H9 (cell line): ENCODE data around the gene WDR75. TPM values are rescaled to one million over a fixed set of nuclear protein-coding genes. Genes with fewer than 3 reads are reported as not detected.

Experiments
- DNase-seq: peaks from one replicate; pipeline ENCODE4 v3.0.0-alpha.2; 2017
- H2AFZ ChIP-seq: one replicate; pipeline ENCODE4 v1.6.1; 2013; ENCODE audit warnings: mild to moderate bottlenecking, low read length, control low read depth, moderate library complexity
- H2AK5ac ChIP-seq: 2 replicates; pipeline ENCODE4 v1.6.1; 2013; ENCODE audit warnings: low read length, control low read depth, mixed read lengths; ENCODE audit not compliant: insufficient read length
- H2BK120ac ChIP-seq: one replicate; pipeline ENCODE4 v1.6.1; 2013; ENCODE audit warnings: low read depth, mild to moderate bottlenecking, low read length, control low read depth, inconsistent platforms; ENCODE audit not compliant: poor library complexity, severe bottlenecking
- H2BK12ac ChIP-seq: 2 replicates; pipeline ENCODE4 v1.6.1; 2013; ENCODE audit warnings: low read length, control low read depth, mixed read lengths, low read depth; ENCODE audit not compliant: insufficient read length
- H2BK15ac ChIP-seq: 2 replicates; pipeline ENCODE4 v1.6.1; 2013; ENCODE audit warnings: low read depth, low read length, control low read depth
- H2BK20ac ChIP-seq: one replicate; pipeline ENCODE4 v1.6.1; 2013; ENCODE audit warnings: low read depth, mild to moderate bottlenecking, low read length, control low read depth, inconsistent platforms; ENCODE audit not compliant: poor library complexity, severe bottlenecking
- H2BK5ac ChIP-seq: 2 replicates; pipeline ENCODE4 v1.6.1; 2013; ENCODE audit warnings: low read length, control low read depth, mixed read lengths; ENCODE audit not compliant: insufficient read length
- H3K14ac ChIP-seq: 2 replicates; pipeline ENCODE4 v1.6.1; 2013; ENCODE audit warnings: low read length, control low read depth; ENCODE audit not compliant: insufficient read depth
- H3K18ac ChIP-seq: 2 replicates; pipeline ENCODE4 v1.6.1; 2013; ENCODE audit warnings: low read depth, mild to moderate bottlenecking, mixed read lengths, low read length, control low read depth; ENCODE audit not compliant: insufficient read length
- H3K23ac ChIP-seq: 2 replicates; pipeline ENCODE4 v1.6.1; 2013; ENCODE audit warnings: low read length, control low read depth, mixed read lengths, low read depth; ENCODE audit not compliant: insufficient read length
- H3K23me2 ChIP-seq: 2 replicates; pipeline ENCODE4 v1.6.1; 2013; ENCODE audit warnings: low read depth, mild to moderate bottlenecking, mixed read lengths, low read length, control low read depth; ENCODE audit not compliant: insufficient read length, poor library complexity, severe bottlenecking
- H3K27ac ChIP-seq: 2 replicates; pipeline ENCODE4 v1.5.1; 2013; ENCODE audit warnings: low read length, control low read depth, mixed read lengths, low read depth; ENCODE audit not compliant: insufficient read length
- H3K27me3 ChIP-seq: 2 replicates; pipeline ENCODE4 v1.6.1; 2013; ENCODE audit warnings: low read length, control low read depth, inconsistent platforms; ENCODE audit not compliant: insufficient read depth
- H3K4ac ChIP-seq: 2 replicates; pipeline ENCODE4 v1.6.1; 2013; ENCODE audit warnings: low read depth, mild to moderate bottlenecking, control low read depth, inconsistent platforms, low read length, moderate library complexity
- H3K4me1 ChIP-seq: 2 replicates; pipeline ENCODE4 v1.6.1; 2013; ENCODE audit warnings: low read length, control low read depth, inconsistent platforms; ENCODE audit not compliant: insufficient read depth
- H3K4me2 ChIP-seq: 2 replicates; pipeline ENCODE4 v1.6.1; 2013; ENCODE audit warnings: low read length, control low read depth, mixed read lengths; ENCODE audit not compliant: insufficient read length, insufficient read depth
- H3K56ac ChIP-seq: 2 replicates; pipeline ENCODE4 v1.6.1; 2013; ENCODE audit warnings: low read depth, mild to moderate bottlenecking, mixed read lengths, low read length, control low read depth; ENCODE audit not compliant: insufficient read length
- H3K79me1 ChIP-seq: 2 replicates; pipeline ENCODE4 v1.6.1; 2013; ENCODE audit warnings: low read depth, mild to moderate bottlenecking, moderate library complexity, low read length, control low read depth, inconsistent platforms; ENCODE audit not compliant: insufficient read depth, poor library complexity, severe bottlenecking
- H3K79me2 ChIP-seq: 2 replicates; pipeline ENCODE4 v1.6.1; 2013; ENCODE audit warnings: low read length, control low read depth, inconsistent platforms; ENCODE audit not compliant: insufficient read depth
- H3K9ac ChIP-seq: 2 replicates; pipeline ENCODE4 v1.6.1; 2013; ENCODE audit warnings: low read length, control low read depth, mixed read lengths; ENCODE audit not compliant: insufficient read length; ENCODE audit errors: extremely low read depth
- H3K9me3 ChIP-seq: one replicate; pipeline ENCODE4 v1.6.1; 2013; ENCODE audit warnings: low read depth, low read length, inconsistent platforms; ENCODE audit not compliant: control insufficient read depth
- H3T11ph ChIP-seq: one replicate; pipeline ENCODE4 v1.6.1; 2013; ENCODE audit warnings: mild to moderate bottlenecking, low read length, control low read depth, inconsistent platforms
- H4K20me1 ChIP-seq: one replicate; pipeline ENCODE4 v1.6.1; 2013; ENCODE audit not compliant: control insufficient read depth, insufficient read length, insufficient read depth
- H4K5ac ChIP-seq: 2 replicates; pipeline ENCODE4 v1.6.1; 2013; ENCODE audit warnings: low read depth, mild to moderate bottlenecking, mixed read lengths, low read length, control low read depth; ENCODE audit not compliant: insufficient read length
- H4K8ac ChIP-seq: replicated peaks from 2 replicates; pipeline ENCODE4 v1.6.1; 2013; ENCODE audit warnings: low read length, control low read depth, mixed read lengths, low read depth; ENCODE audit not compliant: insufficient read length
- H4K91ac ChIP-seq: 2 replicates; pipeline ENCODE4 v1.6.1; 2013; ENCODE audit warnings: low read depth, mild to moderate bottlenecking, moderate library complexity, mixed read lengths, low read length, control low read depth; ENCODE audit not compliant: insufficient read length
- H3K27ac Mint-ChIP-seq, 3 experiments: 2 replicates in 2 of 3; 3 replicates in 1 of 3; pipeline ENCODE4 v1.8.0; 2020 to 2021; ENCODE audit warnings: mixed read lengths in 3 of 3, mild to moderate bottlenecking in 1 of 3, moderate library complexity in 1 of 3
- H3K27me3 Mint-ChIP-seq: 2 replicates; pipeline ENCODE4 v1.8.0; 2021; ENCODE audit warnings: low read depth, mild to moderate bottlenecking, moderate library complexity, mixed read lengths
- H3K36me3 Mint-ChIP-seq, 3 experiments: 2 replicates in 2 of 3; 3 replicates in 1 of 3; pipeline ENCODE4 v1.8.0; 2020 to 2021; ENCODE audit warnings: low read depth in 3 of 3, mixed read lengths in 3 of 3; ENCODE audit not compliant: insufficient read depth in 1 of 3
- H3K4me1 Mint-ChIP-seq, 2 experiments: 2 replicates each; pipeline ENCODE4 v1.8.0; 2020; ENCODE audit warnings: mixed read lengths in 2 of 2
- H3K4me3 Mint-ChIP-seq, 2 experiments: 2 replicates in 1 of 2; 3 replicates in 1 of 2; pipeline ENCODE4 v1.8.0; 2020 to 2021; ENCODE audit warnings: mild to moderate bottlenecking in 2 of 2, mixed read lengths in 2 of 2, moderate library complexity in 1 of 2
- H3K9me3 Mint-ChIP-seq, 2 experiments: 2 replicates in 1 of 2; 3 replicates in 1 of 2; pipeline ENCODE4 v1.8.0; 2020; ENCODE audit warnings: mild to moderate bottlenecking in 2 of 2, mixed read lengths in 2 of 2, moderate library complexity in 1 of 2
- CTCF ChIP-seq: fragments of 200-600 bp; sonication (generic); conservative IDR thresholded peaks from 3 replicates; pipeline ENCODE4 v1.8.0; 2021; ENCODE audit warnings: antibody characterized with exemption, mild to moderate bottlenecking
- WGBS: extraction: QIAGEN DNeasy Blood & Tissue Kit; methylation state at CpG from one replicate; pipeline ENCODE4 v1.1.7; 2013; ENCODE audit warnings: missing lambda C conversion rate, low lambda C conversion rate, mixed read lengths; ENCODE audit not compliant: insufficient read length; ENCODE audit errors: extremely low coverage; 5-methylcytosine and 5-hydroxymethylcytosine counted together
- total RNA-seq: library from RNA; stranded (reverse); gene quantifications from 2 replicates; pipeline ENCODE4 v1.2.1, GENCODE V29; 2021

Gene WDR75
- total RNA-seq, 1 experiment from 2014 or later = 80.6 TPM

DNA sequence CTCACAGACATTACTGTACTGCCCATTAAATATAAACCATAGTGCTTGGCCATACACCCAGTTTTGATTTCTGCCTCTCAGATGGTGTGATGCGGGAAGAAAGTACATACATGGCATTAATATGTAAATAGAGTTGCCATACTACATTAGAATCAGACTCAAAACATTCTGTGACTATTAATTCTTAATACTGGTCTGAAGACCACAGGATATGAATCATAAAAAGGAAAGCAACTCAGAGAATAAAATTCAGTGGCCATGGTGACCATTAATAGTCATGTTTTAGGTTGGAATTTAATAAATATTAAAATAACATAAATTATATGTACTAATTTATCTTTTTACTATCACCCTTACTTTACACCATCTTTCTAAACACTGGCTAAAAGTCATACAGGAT lies 33.0 kb upstream of the WDR75 start:
- H3K4me1 ChIP-seq = no peaks in the 10 kb centered on the region
- H3K4me2 ChIP-seq = no peak overlapping the region
- H3K4ac ChIP-seq = no peak overlapping the region
- no peaks in the 10 kb centered on the region for H3K23me2 ChIP-seq
- H3K14ac ChIP-seq = no peak overlapping the region
- no peak overlapping the region for H3K23ac ChIP-seq
- no peak for TF ChIP-seq CTCF
- no peak overlapping the region for H2BK120ac ChIP-seq
- Mint-ChIP-seq H3K36me3 (no peaks in the 10 kb centered on the region), H3K27ac (no peak overlapping the region), H3K4me1 (peaks cover 8 to 9% of the 10 kb centered on the region in 2 experiments), H3K27me3 (no peaks in the 10 kb centered on the region), H3K4me3 (no peak overlapping the region), H3K9me3 (no peaks in the 10 kb centered on the region)
- no peak overlapping the region for H2BK5ac ChIP-seq
- no peaks in the 10 kb centered on the region for H3K9me3 ChIP-seq
- no peak overlapping the region for H2AFZ ChIP-seq
- no CpG with 5 or more reads among the region's 1 CpG for WGBS
- H3K27me3 ChIP-seq = no peaks in the 10 kb centered on the region
- no peak overlapping the region for H2AK5ac ChIP-seq
- no peak overlapping the region for H4K8ac ChIP-seq
- no peak overlapping the region for H3K56ac ChIP-seq
- H3K18ac ChIP-seq = no peak overlapping the region
- no peak overlapping the region for H3K9ac ChIP-seq
- DNase-seq = no peak
- no peaks in the 10 kb centered on the region for H3K79me1 ChIP-seq
- H2BK20ac ChIP-seq = no peak overlapping the region
- no peaks in the 10 kb centered on the region for H3K79me2 ChIP-seq
- no peak overlapping the region for H3K27ac ChIP-seq
- H3T11ph ChIP-seq = no peak overlapping the region
- H4K20me1 ChIP-seq = no peaks in the 10 kb centered on the region
- H2BK15ac ChIP-seq = no peak overlapping the region
- no peak overlapping the region for H4K91ac ChIP-seq
- no peak overlapping the region for H4K5ac ChIP-seq
- H2BK12ac ChIP-seq = no peak overlapping the region
